CD4-positive, alpha-beta T cell treated with Interleukin-15 for 4 hours (primary cell): Measurements from ENCODE around the gene PRKAA2.
"Not testable (repeated sequence)": the region's sequence is repeated elsewhere in the genome, so short reads cannot be mapped to it uniquely, and the experiment has no call there.

Source experiments
- DNase-seq: peaks from one replicate; pipeline ENCODE4 v3.0.0-alpha.2; 2020; ENCODE audit warnings: low spot score

PRKAA2 gene

GRCh38 chr1:56644919-56645676 lies at the start of gene PRKAA2:
TSS of gene PRKAA2 (plus strand) at chr1:56645314. CDS start at chr1:56645388, 74 bp downstream.
- DNase-seq, result no peak

GRCh38 chr1:56595397-56596191 lies 49.5 kb upstream of the PRKAA2 start:
- DNase-seq, result not testable (repeated sequence)

GRCh38 chr1:56610097-56610496 lies 35.0 kb upstream of the PRKAA2 start:
- not testable (repeated sequence) for DNase-seq

- DNase-seq, result not testable (repeated sequence)
Measured at GRCh38 chr1:56610770-56611169, 34.3 kb upstream of the PRKAA2 start.

- DNase-seq, result no peak
Measured at GRCh38 chr1:56617141-56617540, 28.0 kb upstream of the PRKAA2 start.

- DNase-seq, result no peak
Measured at GRCh38 chr1:56625819-56626440, 19.2 kb upstream of the PRKAA2 start.

- no peak for DNase-seq
Measured at GRCh38 chr1:56626546-56626945, 18.6 kb upstream of the PRKAA2 start.

GRCh38 chr1:56627019-56627635 lies 18.0 kb upstream of the PRKAA2 start:
- no peak for DNase-seq

- no peak for DNase-seq
Measured at GRCh38 chr1:56627636-56628039, 17.5 kb upstream of the PRKAA2 start.

- no peak for DNase-seq
Measured at GRCh38 chr1:56630786-56631185, 14.3 kb upstream of the PRKAA2 start.

GRCh38 chr1:56631901-56632300 lies 13.2 kb upstream of the PRKAA2 start:
- DNase-seq, result no peak

- DNase-seq, result no peak
Measured at GRCh38 chr1:56634981-56635380, 10.1 kb upstream of the PRKAA2 start.

- DNase-seq, result no peak
Measured at GRCh38 chr1:56638248-56638647, 6.9 kb upstream of the PRKAA2 start.

GRCh38 chr1:56639211-56639610 lies 5.9 kb upstream of the PRKAA2 start:
- no peak for DNase-seq

GRCh38 chr1:56643661-56644060 lies 1.5 kb upstream of the PRKAA2 start:
- no peak for DNase-seq

- DNase-seq, result no peak
Measured at GRCh38 chr1:56644064-56644918, 823 bp upstream of the PRKAA2 start.

GRCh38 chr1:56645677-56646305 lies 677 bp downstream of the PRKAA2 start:
- DNase-seq, result no peak

GRCh38 chr1:56646611-56647010 lies 1.5 kb downstream of the PRKAA2 start:
- DNase-seq, result no peak

- DNase-seq, result no peak
Measured at GRCh38 chr1:56647106-56647505, 2.0 kb downstream of the PRKAA2 start.

GRCh38 chr1:56648546-56648945 lies 3.4 kb downstream of the PRKAA2 start:
- DNase-seq, result no peak
